GM19455 (cell line): ENCODE measurements around the gene OR10AD1.

Experiments used
- ATAC-seq: cut with Tn5 transposase; IDR thresholded peaks from one replicate; pipeline ENCODE4 v1.9.1; 2021; ENCODE audit not compliant: unreplicated experiment

The OR10AD1 gene

DNA sequence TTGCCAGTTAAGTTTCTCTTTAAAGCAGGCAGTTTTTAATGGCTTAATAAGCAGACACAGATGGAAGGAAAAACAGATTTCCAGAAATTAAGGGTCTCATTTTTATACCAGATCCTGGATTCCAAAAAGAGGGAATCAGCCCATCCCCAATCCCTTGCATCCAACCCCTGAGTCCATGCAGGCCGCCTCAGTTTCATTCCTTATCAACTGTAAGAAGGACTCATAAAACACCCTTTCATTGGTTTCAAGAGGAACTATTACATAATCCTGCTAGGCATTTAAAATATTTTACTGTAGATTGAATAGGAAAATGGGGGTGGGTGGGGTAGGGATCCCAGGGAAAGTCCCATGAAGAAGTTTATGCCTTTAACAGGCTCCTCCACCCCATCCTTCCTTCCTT is 10.2 kb downstream of the OR10AD1 start:
- no peak for ATAC-seq

DNA sequence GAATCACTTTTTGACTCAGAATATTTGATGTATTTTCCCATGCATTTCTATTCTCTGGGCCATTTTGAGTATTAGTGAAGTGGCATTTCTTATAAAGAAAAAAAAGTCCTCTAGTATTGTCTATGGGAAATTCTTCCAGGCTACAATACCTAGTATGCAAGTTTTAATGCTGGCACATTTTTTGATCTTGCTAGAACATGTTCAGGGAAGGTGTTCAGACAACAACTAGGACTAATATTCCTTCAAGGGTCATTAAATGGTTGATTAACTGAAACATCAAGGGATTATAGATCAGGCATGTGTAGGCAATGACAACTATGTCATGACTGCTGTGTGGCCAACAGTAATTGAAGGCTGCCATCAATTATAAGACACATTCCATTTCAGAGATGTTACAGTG is 12.0 kb downstream of the OR10AD1 start:
- no peak for ATAC-seq

DNA sequence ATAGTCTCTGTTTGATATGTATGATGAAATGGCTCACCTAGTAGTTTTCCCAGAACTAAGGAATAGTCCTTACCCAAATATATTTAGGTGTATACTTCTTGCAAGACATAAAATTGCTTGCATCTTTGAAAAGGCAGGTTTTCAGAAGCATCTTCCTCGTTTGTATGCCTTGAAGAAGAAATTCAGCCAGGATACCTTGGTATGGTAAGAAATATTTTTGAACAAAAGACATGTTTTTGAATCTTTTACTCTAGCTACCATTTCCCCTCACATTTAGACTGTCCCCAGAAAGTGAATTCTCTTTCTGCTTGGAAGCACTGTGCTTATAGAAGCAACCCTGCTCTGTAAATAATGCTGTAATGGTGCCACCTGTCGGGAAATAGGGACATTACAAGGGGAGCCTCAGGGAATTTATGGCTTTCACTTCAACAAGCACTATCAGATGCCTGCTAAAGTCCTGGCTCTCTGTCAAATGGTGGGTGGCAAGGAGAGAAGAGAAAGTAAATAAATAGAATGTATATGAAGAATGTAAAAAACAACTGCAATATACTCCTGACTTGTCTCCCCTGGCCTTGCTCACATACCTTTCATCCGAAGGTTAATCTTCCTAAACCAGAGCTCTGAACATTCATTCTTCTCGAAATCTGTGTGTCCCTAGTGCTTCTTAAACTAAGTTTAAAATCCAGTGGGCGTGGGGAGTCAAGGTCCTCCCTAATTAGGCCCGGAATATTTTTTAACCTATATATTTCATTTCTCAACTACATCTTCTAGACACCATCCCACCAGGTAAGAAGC is 13.6 kb downstream of the OR10AD1 start:
- no peak for ATAC-seq

DNA sequence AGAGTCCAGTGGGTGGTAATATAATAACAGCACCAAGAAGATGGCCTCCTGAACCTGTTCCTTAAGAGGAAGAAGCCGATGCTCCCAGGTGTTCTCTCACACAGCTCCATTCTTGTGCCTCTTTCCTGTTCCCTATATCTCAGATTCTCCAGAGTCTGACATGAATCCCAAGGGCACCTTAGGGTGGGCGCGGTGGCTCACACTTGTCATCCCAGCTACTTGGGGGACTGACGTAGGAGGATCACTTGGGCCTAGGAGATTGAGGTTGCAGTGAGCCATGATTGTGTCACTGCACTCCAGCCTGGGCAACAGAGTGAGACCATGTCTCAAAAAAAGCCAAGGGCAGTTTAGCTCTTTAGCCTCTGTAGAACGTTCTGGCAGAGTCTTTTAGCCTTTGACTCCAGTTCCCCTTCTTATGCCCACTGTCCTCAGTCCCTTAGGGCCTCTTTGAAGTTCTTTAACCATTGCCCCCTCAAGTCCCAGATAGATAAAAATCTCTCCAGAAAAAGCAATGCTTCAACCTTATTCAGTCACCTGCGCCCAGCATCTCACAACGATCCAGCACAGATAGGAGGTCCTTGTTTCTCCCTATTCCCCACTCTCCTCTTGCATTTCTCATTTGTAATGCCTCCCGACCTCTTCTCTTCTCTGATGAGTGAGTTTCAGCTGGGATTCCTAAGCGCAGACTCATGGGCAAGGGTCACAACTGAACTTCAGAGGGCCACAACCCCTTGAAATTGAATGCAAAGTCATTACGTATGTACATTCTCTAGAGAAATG is 15.0 kb downstream of the OR10AD1 start:
- no peak for ATAC-seq

DNA sequence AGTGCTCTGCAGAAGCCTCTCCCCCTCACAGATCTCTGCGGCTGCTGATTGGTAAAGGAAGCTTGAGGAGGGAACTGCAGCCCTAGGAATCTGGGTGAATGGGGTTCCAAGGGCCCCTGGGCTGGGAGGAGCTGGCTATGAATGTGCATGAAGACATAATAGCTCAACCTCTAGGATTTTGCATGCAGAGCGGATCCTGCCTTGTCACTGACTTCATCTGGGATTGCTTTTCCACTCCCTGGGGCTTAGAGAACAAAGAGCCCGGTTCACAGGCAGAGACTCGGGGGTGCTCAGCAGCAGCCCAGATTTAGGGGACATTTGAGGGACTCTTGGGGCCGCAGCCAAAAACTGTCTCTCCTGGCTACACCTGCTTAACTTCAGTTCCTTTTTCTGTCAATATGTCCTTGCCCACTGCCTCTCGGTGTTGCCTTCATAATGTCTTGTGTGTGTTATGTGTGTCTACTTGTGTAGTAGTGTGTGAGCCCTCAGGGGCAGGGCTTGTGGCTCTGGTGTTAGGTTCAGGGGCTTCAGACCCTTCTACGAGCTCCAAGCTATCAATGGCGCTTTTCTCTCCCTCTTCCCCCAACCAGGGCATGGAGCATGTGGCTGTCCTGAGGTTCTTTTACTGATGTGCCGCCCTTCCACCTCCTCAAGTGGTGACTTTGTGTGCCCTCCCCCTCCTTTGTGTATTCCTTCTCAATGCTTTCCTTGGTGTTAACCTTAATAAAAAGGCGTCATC is 17.7 kb downstream of the OR10AD1 start:
- no peak for ATAC-seq

DNA sequence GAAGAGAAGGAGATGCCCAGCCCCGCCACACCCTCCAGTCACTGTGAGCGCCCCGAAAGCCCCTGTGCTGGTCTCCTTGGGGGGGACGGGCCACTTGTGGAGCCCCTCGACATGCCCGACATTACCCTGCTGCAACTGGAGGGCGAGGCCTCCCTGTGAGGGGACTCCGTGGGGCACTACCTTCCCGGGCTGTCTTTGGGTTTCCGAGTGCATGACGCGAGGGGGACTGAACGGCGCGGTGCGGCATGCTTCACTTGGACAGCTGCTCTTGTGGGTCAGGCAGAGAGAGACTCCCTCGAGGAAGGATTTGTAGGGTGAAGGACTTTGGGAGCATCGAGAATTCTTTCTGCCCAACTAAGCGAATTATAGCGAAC is 18.6 kb downstream of the OR10AD1 start:
- ATAC-seq = no peak

DNA sequence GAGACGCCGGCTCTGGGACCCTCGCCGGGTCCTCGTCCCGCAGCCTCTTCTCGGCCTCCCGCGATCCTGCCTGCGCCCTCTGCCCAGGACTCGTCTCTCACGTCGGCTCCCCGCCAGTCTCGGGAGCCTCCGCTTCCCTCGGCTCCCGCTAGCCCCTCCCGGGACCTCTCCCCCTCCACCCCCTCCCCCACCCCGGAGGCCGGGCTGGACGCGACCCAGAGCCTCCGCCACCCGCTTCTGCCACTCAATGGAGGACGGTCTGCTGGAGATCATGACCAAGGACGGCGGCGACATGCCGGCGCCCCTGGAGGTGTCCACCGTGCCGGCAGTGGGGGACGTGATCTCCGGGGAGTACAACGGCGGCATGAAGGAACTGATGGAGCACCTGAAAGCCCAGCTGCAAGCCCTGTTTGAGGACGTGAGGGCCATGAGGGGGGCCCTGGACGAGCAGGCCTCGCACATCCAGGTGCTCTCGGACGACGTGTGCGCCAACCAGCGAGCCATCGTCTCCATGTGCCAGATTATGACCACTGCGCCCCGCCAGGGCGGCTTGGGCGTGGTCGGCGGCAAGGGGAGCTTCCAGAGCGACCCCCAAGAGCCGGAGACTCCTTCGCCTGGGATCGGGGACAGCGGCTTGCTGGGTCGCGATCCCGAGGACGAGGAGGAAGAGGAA is 19.1 kb downstream of the OR10AD1 start:
- ATAC-seq = no peak

DNA sequence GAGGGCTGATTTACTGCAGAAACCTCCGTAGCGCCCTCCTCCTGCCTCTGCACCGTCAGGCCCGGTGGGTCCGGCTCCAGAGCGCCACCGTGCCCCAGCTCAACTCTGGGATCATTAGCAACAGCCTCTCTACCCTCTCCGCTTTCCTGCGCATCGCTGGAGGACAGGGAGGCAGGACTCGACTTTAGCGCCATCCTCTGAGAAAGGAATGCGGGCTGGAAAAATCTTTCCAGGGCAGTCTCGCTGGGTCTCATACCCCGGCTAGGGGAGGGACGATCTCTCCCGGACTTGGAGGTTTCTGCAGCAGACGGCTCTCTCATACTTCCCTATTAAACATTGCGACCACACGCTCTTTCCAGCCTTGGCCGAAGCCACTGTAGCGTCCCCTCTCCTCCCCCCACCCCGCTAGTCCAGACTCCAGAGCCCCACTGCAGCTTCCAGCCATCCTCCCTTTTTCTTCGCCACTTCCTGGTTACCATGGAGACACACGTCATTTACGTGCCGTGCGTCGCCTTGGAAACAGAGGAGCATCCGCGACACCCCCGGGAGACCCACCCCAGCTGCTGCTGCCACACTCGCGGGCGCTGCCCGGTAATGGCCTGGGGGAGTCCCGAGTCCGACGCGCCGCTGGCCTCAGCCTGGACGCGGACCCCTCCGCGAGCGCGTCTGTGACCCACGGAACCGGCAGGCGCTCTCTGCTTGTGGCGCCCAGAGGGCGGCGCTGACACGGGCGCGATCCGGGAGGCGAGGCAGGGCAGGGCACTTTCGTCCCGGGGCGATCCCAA is 19.8 kb downstream of the OR10AD1 start, which contains the start of gene CCDC184:
CCDC184 (plus strand) TSS at position 554 of the 785 bp plus-strand sequence. CDS start 479 bp downstream, outside the sequence.
- ATAC-seq = peak; percentile 82

DNA sequence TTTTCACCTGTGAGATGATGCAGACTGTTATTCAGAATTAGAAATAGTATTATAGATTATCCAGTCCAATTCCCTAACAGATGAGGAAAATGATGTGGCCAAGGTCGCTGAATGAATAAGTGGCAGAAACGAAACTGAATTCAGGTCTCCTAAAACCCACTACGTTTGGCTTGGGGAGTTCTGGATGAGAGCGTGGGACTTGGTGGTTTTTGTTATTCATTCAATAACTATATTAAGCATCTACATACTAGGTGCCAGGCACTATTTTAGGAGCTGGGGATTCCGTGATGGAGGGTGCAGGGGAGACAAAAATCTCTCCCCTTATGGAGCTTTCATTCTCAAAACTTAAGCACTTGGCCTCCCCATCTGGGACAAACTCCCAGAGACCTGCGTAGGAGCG is 20.5 kb downstream of the OR10AD1 start:
- ATAC-seq = no peak

DNA sequence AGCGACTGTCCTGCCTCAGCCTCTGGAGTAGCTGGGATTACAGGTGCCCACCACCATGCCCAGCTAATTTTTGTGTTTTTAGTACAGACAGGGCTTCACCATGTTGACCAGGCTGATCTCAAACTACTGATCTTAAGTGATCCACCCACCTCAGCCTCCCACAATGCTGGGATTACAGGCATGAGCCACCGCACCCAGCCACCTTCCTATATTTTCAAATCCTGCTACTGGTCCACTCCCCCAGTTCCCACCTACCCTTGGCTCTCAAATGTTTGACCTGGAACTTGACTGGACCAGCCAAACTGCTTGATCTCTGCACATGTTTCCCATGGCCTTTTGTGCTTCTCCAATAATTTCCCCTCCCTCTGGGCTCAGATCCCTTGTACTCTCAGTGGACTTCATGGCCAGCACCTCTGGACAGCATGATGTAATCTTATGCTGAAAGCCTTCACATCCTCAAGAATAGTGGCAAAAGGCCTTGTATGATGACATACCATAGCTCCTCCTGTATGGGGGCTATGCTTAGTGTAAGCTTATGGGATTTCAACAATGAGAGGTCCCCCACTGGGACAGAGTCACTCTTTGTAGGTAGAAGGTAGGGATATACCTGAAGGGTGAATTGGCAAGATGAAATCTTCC is 22.1 kb downstream of the OR10AD1 start:
- ATAC-seq = no peak

DNA sequence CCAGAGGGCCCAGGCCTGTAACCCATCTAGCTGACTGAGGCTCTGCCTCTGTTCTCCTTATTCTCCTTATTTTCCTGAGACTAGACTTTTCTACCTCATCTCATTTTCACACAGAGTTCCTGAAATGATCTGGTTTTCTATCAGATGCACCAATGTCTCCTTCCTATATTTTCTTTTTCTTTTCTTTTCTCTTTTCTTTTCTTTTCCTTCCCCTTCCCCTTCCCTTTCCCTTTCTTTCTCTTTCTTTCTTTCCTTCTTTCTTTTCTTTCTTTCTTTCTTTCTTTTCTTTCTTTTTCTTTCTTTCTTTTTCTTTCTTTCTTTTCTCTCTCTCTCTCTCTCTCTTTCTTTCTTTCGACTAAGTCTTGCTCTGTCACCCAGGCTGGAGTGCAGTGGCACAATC is 22.7 kb downstream of the OR10AD1 start:
- ATAC-seq = no peak

DNA sequence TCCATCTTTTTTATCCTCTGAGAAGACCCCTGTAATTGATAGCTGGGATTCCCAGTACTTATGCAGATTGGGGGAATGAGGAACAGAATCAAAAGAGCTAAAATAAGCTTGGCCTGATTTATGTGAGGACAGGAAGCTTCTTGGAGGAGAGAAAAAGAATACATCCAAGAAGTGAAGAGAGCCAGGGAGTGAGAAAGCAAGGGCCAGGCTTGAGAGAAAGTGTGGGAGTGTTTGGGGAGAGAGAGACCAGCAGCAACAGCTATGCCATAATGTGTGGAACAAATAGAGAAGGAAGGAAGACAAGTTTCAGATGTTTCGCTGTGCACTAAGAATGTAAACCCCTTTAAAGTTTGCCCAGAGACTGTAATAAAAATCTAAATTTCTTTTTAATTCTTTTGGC is 23.6 kb downstream of the OR10AD1 start:
- no peak for ATAC-seq

DNA sequence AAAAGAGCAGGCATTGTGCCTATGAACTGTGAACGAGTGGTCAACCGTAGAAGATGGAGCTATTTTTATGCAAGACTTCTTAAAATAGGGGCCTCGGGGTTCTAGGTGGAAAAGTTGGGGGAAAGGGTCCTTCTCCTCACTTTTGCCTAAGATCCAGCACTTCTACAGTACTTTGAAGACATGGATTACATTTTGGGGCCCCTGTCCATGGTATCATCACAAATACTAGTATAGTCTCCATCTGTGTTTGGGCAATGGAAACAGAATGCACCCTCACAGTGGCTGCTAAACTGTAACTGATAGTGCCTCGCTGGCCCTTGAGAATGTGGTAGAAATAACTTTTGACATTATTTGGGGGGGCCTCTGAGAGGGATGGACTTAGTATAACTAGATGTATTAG is 25.1 kb downstream of the OR10AD1 start:
- ATAC-seq = no peak

DNA sequence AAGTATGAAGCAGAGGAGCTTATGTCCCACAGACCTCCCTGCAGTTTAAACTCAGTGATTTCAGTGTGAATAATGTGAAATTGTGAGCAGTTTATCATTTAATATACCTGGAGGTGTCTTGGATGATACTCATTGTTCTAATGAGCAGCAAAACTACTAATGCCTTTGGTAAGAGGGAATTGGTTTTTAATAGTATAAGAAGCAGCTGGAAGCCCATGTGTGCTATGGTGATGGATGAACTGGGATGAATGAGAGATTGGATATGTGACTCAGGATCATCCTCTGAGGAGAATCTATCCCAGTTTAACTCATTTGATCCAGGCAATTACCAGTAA is 26.7 kb downstream of the OR10AD1 start:
- no peak for ATAC-seq

DNA sequence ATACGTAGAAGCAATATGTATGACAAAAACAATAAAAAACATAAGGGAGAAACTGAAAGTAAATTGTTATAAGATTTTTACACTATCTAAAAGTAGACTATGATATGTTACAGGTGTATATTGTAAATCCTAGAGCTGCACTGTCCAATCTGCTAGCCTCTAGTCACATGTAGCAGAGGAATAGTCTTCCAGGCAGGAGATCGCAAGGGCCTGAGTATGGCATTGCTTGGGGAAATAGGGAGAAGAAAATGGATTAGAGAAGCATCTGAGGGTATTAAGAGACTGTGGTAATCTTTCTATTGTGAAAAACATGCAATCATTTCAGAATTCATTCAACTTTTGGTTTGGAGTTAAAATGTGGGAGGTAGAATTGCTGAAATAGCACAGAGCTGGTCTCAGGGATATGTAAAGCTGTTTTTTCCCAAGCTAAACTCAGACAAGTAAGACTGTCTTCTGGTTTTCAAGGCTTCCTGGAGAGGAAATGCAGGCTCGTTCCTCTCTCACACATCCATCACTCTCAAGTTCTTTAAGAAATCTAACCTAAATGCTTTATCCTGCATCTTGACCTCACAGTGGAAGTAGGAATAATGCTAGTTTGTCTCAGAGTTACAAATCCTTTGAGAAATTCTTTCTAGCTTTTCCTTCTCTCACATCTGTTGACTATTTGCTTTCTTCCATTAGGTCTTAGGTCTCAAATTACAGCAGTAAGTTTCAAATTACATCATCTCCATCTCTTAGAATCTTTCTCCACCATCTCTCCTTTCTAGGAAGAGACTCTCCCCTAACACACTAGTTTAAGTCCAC is 27.3 kb downstream of the OR10AD1 start:
- no peak for ATAC-seq

DNA sequence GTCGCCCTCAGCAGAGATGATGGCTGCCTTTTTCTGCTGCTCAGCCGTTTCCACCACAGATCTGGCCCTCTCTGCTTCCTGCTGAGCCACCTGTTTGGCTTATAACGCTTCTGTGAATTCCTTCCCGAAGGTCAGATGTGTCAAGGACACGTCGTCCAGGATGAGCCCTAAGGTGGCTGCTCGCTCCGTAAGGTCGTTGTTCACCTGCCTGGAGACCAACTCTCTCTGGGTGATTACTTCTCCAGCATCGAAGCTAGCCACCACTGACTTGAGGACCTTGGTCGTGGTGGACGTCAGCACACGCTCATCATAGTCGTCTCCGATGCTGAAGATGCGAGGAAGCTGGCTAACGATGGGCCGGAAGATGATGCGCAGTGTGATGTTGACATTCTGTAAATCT is 34.1 kb downstream of the OR10AD1 start:
- ATAC-seq = no peak

DNA sequence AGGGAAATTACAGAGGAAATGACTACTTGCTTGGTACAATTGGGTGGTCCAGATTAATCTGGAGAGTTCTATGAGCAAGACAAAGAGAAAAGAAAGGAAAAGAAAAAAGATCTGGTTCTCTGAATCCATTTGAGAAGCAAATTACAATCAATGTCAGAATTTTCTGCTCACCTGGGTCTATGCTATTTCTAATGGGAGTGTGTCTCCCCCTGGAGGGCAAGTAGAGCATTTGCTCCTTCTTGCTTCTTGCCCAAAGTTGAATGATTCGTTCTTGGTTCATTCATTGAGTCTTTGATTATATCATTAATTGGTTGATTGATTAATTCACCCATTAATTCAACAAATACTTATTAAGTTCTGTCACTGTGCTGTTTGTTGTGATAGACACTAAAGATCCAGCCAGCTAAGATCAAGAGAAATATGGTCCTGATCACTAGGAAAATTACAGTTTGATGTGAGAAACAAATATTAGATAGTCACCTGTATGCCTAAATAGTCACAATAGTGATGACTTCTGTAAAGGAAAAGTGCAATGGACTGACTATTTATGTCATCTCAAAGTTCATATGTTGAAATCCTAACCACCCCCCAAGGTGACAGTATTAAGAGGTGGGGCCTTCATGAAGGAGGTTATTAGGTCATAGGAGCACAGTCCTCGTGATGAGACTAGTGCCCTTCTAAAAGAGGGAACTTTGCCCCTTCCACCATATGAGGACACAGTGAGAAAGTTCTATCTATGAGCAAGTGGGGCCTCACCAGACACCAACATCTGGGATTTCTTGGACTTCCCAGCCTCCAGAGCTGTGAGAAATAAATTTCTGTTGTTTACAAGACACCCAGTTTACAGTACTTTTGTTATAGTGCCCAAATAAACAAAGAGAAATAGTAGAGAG is 37.8 kb downstream of the OR10AD1 start:
- no peak for ATAC-seq

DNA sequence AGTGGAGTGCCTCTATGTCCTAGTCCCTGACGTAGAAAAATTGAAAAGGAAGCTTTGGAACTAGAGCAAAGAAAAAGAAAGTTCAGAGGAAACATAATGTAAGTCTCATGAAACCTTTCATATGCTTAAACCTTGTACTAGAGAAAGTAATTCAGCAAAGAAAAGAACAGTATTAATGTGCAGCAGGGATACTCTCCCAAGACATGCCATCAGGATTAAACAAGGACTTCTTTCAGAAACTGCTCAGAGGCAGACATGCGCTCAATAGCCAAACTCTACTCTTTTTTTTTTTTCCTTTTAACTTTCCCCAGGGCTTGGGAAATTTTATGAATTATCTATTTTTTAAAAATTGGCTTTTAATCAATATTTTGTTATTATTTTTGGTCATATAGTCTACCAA is 38.6 kb downstream of the OR10AD1 start:
- ATAC-seq = no peak
